Mesenteric fat pad (tissue), 1 donor: ENCODE data around the gene RBBP8NL. TPM values are rescaled to one million over a fixed set of nuclear protein-coding genes. Genes with fewer than 3 reads are reported as not detected.
A peak's percentile ranks its signal among the peaks of the same experiment; 100 is the strongest.

Experiments
- DNase-seq: peaks from one replicate; pipeline ENCODE4 v3.0.0-alpha.2; 2020; ENCODE audit warnings: low spot score
- total RNA-seq: library from RNA; stranded (reverse); fragmentation: NEBNext Ultra II Directional; extraction: Animal tissue kit (Norgen Biotek cat#: 25700); gene quantifications from one replicate; pipeline ENCODE4 v1.2.1, GENCODE V29; 2021
- donor health status: DM: yes; HTN: yes; CAD: no.

Gene RBBP8NL
- total RNA-seq, 1 donor from 2014 or later = not detected

- no peak for DNase-seq
Observed at GRCh38 chr20:62393830-62394229, 33.5 kb downstream of the RBBP8NL start.

GRCh38 chr20:62393335-62393665 lies 34.0 kb downstream of the RBBP8NL start:
- no peak for DNase-seq

DNA sequence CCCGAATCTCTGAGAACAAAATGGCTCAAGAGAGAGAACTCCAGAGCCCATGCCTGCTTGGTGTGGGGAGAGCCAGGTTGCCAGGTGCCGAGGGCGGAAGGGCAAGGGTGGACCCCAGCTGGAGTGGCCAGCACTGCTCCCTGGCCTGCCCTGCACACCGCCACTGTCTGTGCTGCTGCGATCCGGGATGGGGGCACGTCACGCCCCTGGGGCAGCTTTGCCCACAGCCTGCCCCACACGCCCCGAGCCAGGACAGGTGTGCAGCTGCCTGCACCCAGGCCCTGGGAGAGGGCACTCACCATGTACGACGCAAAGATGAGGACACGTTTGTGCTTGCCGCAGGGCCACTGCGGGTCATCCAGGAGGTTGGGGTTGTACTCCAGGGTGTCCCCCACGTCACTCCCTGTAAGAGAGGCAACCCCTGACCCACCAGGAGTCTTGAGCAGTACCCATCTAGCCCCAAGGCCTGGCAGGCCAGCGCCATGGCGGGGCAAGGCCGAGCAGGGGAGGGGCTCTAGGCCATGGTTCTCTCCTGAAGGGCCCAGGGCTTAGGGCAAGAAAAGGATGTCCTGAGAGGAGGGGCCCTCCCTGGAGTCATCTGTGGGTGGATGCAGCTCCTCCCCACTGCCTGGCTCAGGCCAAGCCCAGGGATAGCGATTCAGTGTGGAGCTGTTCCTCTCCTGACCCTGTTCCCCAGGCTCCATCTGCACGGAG lies 34.6 kb downstream of the RBBP8NL start:
- no peak for DNase-seq

GRCh38 chr20:62392077-62392418 lies 35.3 kb downstream of the RBBP8NL start:
- no peak for DNase-seq

DNA sequence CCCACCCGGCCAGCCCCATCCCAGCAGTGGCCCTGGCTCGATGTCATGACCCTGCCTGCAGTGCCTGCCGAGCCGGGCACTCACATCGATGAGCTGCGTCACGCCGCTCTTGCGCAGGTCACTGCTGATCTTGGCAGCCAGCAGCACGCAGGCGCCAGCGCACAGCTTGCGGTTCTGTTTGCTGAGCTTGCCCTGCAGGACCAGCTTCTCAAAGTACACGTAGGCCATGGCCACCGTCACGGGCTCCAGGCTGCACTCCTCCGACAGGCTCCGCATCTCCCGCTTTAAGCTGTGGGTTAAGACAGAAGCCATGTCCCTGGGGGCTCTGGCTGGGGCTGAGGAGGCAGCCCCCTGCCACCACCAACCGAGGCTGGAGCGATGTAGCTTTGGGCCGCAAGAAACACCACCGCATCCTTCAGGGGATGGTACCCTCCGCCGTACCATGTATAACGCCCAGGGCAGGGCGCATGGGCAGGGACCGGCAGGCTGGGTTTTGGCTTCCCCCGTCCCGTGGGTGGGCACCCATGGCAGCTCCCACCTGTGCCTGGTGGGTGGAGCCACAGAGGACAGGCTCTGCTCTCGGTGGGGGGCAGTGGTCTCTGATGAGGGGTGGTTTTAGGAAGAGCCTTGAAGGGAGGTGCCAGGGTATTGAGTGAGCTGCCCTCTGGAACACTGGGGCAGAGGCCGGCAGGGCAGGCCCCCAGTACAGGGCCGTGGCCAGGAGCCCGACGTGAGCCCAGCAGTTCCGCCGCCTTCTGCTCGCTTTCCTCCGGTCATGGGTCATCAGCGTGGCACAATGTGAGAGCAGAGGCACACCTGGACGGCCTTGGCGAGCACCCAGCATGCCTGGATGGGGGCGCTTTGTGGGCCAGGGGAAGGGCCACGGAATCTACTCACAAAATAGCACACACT lies 35.9 kb downstream of the RBBP8NL start:
- DNase-seq = no peak

DNA sequence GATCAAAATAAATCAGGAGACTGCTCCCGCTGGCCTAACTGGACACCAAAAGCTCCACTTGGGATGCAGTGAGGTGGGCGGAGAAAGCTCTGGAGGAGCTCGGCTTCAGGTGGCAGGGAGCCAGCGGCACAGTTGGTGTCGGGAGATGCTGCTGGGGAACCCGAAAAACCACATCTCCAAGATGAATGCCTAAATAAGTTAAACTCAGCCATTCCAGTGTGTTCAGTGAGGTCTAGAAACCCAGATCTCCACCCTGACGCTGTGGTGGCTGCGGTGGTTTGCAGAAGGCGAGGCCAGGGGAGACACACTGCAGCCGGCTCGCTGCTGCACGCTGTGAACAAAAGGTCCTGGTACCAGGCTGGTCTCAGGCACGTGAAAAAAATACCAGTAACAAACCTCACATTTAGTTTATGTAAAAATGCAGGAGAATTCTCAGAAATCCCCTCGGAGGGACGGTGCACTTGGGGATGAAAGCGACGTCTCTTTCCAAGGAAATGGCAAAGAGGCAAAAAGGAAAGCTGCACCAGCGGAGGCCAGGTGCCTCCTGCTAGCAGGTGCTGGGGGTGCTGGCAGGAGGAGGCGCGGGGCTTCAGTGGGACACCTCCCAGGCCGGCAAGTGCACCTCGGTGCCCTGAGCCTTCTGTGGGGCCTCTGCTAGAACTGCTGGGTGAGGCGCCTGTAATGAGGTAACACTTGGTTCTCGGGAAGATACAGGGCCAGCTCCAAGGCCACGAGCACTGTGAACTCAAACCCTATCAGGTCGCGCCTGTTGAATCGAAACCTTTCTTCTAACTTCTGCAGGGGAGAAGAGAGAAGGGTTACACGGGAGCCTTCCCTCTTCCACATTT lies 36.8 kb downstream of the RBBP8NL start:
- no peak for DNase-seq

DNA sequence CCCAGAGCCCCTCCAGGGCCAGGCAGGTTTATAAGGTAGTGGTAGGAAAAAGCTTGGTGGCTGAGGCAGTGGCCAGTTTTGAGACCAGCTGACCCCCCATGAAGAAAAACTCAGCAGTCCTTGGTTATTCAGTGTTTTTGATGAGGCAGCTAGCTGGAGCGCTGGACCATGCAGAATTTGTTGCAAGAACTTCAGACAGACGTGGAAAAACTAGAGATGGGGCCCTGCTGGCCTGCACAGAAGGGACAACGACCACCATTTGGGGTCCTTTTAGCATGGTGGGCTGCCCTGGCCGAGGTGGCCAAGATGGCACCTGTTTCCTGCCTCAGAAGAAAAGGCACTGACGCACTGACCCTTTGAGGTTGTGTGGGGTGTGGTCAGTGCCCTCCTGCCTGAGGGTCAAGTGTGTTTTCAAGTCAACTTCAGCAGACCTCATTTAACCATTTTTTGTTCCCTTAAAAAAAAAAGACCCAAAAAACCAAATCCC lies 37.7 kb downstream of the RBBP8NL start:
- no peak for DNase-seq

DNA sequence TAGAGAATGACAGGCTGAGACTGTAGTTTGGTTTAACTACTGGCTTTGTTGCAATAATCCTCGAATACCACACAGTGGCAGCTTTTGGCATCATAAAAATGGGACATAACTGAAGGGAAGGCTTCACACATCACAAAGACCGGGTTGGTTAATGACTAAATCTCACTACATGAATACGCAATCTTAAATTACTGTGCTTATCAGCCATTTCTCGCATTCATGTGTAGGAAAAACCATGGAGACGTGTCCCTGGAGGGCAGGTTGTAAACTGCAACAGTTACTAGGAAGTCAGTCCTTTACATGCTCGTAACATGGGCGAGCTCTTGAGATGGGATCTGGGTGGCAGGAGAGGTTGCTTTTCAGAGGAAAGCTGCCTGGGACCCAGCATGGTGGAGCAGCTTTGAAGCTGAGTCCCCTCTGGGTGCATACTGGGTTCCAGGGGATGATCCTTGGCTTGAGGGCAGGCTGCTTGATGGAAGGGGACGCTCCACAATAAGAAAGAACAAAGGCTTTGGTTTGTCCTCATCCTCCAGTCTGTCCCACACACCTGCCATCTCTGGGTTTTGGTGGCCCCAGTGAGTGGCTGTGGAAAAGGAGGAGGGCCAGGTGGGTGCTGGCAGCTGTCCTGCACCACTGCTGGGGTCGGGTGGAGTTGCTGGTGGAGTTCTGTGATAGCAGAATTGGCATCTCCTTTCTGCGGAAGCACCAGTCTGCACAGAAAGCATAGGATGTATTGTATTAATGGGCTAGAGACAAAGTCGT lies 38.3 kb downstream of the RBBP8NL start:
- DNase-seq = no peak

DNA sequence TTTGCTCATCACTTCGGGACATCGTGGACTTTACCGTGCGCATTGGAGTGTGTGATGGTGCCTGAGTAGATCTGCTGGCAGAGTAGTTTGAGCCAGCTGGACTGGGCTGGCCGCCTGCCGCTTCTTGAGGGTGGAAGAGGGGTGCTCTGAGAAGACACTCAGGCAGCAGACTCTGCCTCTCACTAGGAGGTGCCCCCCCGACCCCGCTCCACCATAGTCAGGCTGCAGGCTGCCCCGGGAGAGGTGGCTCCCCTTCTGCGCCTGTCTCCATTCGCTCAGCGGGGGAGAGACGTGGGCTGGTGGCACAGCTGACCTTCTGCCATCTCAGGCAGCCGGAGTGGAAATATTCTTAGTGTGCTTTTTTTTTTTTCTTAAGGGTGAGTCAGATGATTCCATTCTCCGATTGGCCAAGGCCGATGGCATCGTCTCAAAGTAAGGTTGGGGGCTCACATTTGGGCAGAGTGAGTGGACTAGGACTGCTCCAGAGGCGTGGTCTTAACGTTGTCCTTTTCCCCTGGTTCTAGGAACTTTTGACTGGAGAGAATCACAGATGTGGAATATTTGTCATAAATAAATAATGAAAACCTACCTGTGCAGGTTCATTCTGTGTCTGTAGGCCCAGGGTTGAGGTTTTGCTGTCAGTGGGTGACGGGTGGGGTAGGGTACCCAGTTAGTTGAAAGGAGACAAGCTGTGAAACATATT lies 39.3 kb downstream of the RBBP8NL start:
- no peak for DNase-seq

DNA sequence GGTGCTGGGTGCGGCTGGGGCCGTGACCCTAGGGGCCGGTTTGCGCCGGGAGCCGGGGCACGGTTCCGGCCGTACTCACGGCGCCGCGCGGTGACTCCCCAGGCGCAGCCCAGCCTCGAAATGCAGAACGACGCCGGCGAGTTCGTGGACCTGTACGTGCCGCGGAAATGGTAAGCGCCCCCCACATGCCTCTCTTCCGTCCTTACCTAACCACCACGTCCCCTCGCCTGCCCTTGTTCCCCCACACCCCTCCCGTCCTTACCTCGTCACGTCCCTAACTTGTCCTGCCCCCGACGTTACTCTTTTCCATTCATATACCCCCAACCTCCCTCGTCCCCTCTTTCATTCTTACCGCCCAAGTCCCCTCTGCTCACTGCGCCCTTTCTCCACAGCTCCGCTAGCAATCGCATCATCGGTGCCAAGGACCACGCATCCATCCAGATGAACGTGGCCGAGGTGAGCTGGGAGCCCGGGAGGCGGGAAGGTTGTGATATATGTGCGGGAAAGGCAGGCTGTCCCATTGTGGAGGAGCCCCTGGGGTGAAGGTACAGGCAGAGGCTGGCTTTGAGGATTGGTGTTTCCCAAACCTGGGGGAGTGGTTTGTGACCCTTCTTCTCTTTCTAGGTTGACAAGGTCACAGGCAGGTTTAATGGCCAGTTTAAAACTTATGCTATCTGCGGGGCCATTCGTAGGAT lies 40.0 kb downstream of the RBBP8NL start:
- no peak for DNase-seq

GRCh38 chr20:62386383-62387218 lies 40.7 kb downstream of the RBBP8NL start, which contains the start of gene RPS21:
Gene RPS21, plus strand, starts transcription at chr20:62387103. Its CDS starts 236 bp downstream, at chr20:62387339.
- DNase-seq = peak; percentile 98

DNA sequence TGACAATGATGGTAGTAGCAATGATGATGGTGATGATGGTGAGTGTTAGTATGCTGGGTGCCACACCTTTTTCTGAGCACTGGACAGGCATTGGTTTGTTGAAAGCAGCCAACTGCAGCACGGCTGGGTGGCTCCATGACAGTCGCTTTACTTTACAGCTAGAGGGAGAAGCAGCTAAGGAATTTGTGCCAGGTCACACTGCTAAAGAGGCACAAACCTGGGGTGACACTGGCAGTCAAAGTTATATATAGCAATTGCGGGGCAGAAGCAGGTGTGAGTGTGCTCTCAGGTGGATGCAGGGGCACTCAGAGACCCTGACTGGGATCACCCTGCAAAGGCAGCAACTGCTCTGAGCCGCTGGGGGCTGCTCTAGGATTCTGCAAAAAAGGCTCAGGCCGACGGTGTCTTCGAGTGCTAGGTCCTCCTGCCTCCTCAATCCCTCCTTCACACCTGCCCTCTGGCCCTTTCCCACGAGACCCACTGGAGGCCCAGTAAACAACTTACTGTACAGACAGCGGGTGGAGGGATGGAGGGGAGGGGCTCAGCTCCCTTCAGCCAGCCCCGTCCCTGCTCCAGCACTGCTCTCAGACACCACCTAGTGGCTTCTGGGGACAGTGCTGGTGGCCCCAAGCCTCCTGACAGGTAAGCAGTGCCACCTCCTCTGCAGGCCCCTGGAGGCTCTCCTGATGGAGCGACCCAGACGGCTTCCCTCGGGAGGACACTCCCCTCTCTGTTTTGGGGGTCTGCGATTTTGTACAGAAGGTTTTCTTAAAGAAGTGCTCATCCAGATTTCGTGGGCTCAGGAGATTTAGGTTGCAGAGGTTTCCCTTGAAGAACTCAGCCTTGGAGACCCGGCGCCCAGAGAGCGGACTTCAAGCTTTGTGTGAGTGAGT lies 44.8 kb downstream of the RBBP8NL start:
- no peak for DNase-seq

DNA sequence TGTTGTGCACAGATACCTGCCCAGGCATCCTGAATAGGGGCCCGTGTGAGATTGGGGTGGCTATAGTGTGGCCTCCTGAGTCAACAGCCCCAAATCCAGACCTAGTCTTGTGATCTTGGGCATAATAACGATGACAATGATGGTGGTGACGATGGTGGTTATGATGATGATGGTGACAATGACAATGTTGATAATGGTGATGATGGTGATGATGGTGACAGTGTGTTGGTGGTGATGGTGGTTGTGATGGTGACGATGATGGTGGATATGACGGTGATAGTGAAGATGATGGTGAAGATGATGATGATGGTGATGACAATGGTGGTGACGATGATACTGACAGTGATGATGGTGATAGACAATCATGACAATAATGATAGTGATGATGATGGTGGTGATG lies 45.5 kb downstream of the RBBP8NL start:
- no peak for DNase-seq

DNA sequence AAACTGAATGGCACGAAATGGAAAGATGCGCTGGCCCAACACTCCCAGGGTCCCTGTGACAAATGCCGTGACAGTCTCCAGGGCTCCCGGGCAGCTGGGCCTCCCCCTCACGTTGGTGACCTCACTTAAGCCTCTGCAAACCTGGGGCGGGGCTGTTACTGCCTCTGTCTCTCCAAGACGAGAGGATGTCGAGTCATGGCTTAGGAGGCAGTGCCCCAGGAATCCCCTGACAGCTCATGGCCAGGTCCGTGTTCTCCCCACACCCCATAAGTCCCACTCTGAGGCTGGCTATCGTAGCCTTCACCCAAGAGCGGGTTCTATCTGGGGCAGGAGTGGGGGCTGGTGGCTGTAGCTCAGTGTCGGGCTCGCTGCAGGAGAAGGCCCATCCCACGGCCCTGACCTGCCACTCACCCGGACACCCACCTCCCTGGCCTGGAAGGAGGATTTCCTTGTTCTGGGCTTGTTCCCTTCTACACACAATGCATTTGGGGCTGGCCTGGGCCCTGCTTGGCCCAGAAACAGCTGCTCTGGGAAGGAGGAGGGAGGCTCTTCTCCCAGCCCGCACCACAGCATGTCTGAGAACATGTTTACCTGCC lies 46.0 kb downstream of the RBBP8NL start:
- DNase-seq = no peak

DNA sequence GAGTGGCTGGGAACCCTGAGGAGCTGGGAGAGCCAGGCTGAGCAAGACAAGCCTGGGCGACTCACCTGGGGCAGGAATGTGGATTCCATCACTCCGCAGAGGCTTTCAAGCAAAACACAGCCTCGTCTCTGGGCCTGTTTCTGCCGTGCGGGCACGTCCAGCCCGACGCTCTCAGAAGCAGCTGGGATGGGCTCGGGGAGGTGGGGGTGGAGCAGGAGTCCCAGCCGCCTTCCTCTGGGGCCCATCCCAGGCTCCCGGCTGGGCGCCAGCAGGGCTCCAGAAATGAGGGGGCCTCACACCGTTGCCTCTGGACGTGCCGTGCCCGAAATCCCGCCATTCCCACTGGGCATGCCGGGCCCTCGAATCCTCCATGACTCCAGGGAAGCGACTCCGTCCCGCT lies 49.1 kb downstream of the RBBP8NL start:
- DNase-seq = no peak

DNA sequence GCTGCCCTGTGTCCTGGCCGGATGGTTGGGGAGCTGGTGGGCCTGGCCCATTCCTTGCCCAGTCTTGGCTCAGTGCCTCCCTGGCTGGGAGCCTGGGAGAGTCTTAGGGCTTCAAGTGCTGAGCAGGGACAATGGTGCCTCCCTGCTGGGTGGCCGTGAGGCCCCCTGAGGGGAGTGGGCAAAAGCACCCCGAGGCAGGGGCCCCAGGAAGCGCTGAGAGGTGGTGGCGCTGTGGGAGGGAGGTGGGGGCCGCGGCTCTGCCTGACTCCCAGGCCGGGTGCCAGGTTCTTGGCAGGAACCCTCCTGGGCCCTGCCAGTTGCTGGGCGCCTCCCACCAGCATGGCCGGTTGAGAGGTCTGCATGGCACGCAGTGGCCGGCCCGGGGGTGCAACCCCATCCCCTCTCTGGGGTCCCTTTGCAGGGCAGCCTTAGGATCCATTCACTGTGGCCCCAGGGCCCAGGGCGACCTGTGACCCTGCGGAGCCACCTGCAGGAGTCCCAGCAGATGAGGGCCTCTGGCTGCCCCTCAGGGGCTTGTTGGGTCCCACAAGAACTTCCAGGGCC lies 49.6 kb downstream of the RBBP8NL start:
- no peak for DNase-seq

- no peak for DNase-seq
Observed at GRCh38 chr20:62377064-62377461, 50.3 kb downstream of the RBBP8NL start.
